ENCODE measurements around the gene HADHA.

GRCh38 chr2:26172871-26173775, 71.3 kb downstream of the HADHA start, which contains the start of gene GAREM2:
- TF ChIP-seq POLR2A (IDR thresholded peaks at IDR 0.05; ENCODE audit: low read length) = no peak
- no peak for TF ChIP-seq GATA1 (IDR thresholded peaks at IDR 0.05; ENCODE audit: low read depth, low read length)

All from erythroblast (primary cell).